Suprapubic skin (tissue), 4 donors: ENCODE data around the gene IQSEC2.

Source experiments
- EP300 ChIP-seq: sonication (generic); formaldehyde crosslinking; IDR thresholded peaks from one replicate; pipeline ENCODE4 v1.6.1; 2017; ENCODE audit warnings: antibody characterized with exemption
- POLR2A ChIP-seq, 2 donors: fragments of 450-650 bp; IDR thresholded peaks; one replicate each; pipeline ENCODE4 v1.6.1; 2017; ENCODE audit warnings: antibody characterized with exemption in 2 of 2, mild to moderate bottlenecking in 2 of 2, moderate library complexity in 2 of 2
- POLR2AphosphoS5 ChIP-seq, 3 donors: sonication (generic); formaldehyde crosslinking; IDR thresholded peaks; one replicate each; pipeline ENCODE4 v1.6.1; 2017; ENCODE audit warnings: antibody characterized with exemption in 3 of 3
- TF ChIP-seq, protein P1 (sequence below), 2 donors: fragments of 200-600 bp in 1 of 2; fragments of 450-650 bp in 1 of 2; sonication (generic) in 1 of 2; IDR thresholded peaks; one replicate each; pipeline ENCODE4 v1.5.1; 2016 to 2019; ENCODE audit warnings: antibody characterized with exemption in 2 of 2, mild to moderate bottlenecking in 1 of 2, moderate library complexity in 1 of 2

DNA sequence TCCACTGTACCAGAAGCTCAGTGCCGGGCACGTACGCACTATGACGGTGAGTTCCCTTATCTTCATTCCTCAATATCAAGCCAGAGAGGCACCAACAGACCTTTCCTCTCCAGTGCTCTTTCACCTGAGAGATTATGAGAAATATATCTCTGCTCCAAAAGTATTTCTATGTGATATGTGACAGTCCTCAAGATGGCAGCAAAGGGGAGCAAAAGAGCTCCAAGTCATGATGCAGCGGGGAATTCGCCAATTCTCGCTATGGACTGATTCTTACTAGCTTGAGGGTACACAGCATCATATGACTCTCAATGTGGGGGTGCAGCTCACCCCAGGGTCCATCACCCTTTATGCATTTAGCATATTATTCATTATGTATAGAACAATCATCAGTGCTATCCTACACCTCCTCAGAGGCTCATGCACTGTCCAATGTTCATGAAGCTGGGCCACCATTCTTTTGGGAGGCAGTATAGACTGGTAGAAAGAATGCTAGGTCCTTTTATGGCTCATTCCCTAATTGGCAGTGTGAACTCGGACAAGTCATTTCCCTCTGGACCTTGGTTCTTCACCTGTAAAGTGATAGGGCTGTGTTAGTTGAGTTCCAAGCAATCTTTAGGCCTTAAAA is 12.8 kb upstream of the IQSEC2 start:
- TF ChIP-seq, protein P1, sequence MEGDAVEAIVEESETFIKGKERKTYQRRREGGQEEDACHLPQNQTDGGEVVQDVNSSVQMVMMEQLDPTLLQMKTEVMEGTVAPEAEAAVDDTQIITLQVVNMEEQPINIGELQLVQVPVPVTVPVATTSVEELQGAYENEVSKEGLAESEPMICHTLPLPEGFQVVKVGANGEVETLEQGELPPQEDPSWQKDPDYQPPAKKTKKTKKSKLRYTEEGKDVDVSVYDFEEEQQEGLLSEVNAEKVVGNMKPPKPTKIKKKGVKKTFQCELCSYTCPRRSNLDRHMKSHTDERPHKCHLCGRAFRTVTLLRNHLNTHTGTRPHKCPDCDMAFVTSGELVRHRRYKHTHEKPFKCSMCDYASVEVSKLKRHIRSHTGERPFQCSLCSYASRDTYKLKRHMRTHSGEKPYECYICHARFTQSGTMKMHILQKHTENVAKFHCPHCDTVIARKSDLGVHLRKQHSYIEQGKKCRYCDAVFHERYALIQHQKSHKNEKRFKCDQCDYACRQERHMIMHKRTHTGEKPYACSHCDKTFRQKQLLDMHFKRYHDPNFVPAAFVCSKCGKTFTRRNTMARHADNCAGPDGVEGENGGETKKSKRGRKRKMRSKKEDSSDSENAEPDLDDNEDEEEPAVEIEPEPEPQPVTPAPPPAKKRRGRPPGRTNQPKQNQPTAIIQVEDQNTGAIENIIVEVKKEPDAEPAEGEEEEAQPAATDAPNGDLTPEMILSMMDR (IDR thresholded peaks at IDR 0.05) = no peak
- TF ChIP-seq POLR2A (IDR thresholded peaks at IDR 0.05) (no peak), POLR2AphosphoS5 (IDR thresholded peaks at IDR 0.05) (no peak), EP300 (no peak)
